ENCODE measurements around the gene CHN2. TPM values are rescaled to one million over a fixed set of nuclear protein-coding genes. Genes with fewer than 3 reads are reported as not detected.
A peak's percentile ranks its signal among the peaks of the same experiment; 100 is the strongest.

CHN2 gene
- total RNA-seq, 1 donor from 2014 or later = 56.5 TPM

- no peak for DNase-seq (ENCODE audit: low spot score)
- ATAC-seq = no peak
Observed at GRCh38 chr7:29418056-29418455, 223.5 kb downstream of the CHN2 start.

GRCh38 chr7:29418651-29419050 is 224.1 kb downstream of the CHN2 start:
- DNase-seq (ENCODE audit: low spot score) (no peak), ATAC-seq (no peak)

- ATAC-seq (no peak), DNase-seq (ENCODE audit: low spot score) (no peak)
Observed at GRCh38 chr7:29420011-29420410, 225.4 kb downstream of the CHN2 start.

GRCh38 chr7:29421010-29421956 is 226.7 kb downstream of the CHN2 start:
- no peak for ATAC-seq
- DNase-seq (ENCODE audit: low spot score) = no peak

GRCh38 chr7:29422829-29423228 is 228.3 kb downstream of the CHN2 start:
- no peak for ATAC-seq
- no peak for DNase-seq (ENCODE audit: low spot score)

- ATAC-seq (no peak), DNase-seq (ENCODE audit: low spot score) (no peak)
Observed at GRCh38 chr7:29424295-29424983, 229.9 kb downstream of the CHN2 start.

GRCh38 chr7:29424984-29425309 is 230.4 kb downstream of the CHN2 start:
- no peak for ATAC-seq
- DNase-seq (ENCODE audit: low spot score) = no peak

- no peak for DNase-seq (ENCODE audit: low spot score)
- ATAC-seq = peak; percentile 56
Observed at GRCh38 chr7:29426587-29426986, 232.0 kb downstream of the CHN2 start.

GRCh38 chr7:29429401-29429800 is 234.8 kb downstream of the CHN2 start:
- peak; percentile 29 for ATAC-seq

GRCh38 chr7:29430279-29430949 is 235.8 kb downstream of the CHN2 start:
- DNase-seq (ENCODE audit: low spot score) = no peak
- no peak for ATAC-seq

More at GRCh38 chr7:29429401-29429800, 234.8 kb downstream of the CHN2 start:
- no peak for DNase-seq (ENCODE audit: low spot score)

GRCh38 chr7:29431686-29432085 is 237.1 kb downstream of the CHN2 start:
- no peak for DNase-seq (ENCODE audit: low spot score)
- ATAC-seq = no peak

GRCh38 chr7:29432721-29433120 is 238.1 kb downstream of the CHN2 start:
- ATAC-seq (no peak), DNase-seq (ENCODE audit: low spot score) (no peak)

- ATAC-seq (peak; percentile 33), DNase-seq (ENCODE audit: low spot score) (no peak)
Observed at GRCh38 chr7:29434380-29434768, 239.8 kb downstream of the CHN2 start.

GRCh38 chr7:29435167-29435566 is 240.6 kb downstream of the CHN2 start:
- no peak for ATAC-seq
- DNase-seq (ENCODE audit: low spot score) = no peak

GRCh38 chr7:29435902-29436301 is 241.3 kb downstream of the CHN2 start:
- DNase-seq (ENCODE audit: low spot score) = no peak
- no peak for ATAC-seq

GRCh38 chr7:29442146-29442545 is 247.6 kb downstream of the CHN2 start:
- DNase-seq (ENCODE audit: low spot score) = no peak
- ATAC-seq = peak; percentile 15

- ATAC-seq = no peak
Observed at GRCh38 chr7:29443552-29443951, 249.0 kb downstream of the CHN2 start.

GRCh38 chr7:29444267-29444666 is 249.7 kb downstream of the CHN2 start:
- ATAC-seq (peak; percentile 22), DNase-seq (ENCODE audit: low spot score) (no peak)

More at GRCh38 chr7:29443552-29443951, 249.0 kb downstream of the CHN2 start:
- DNase-seq (ENCODE audit: low spot score) = no peak

GRCh38 chr7:29445736-29446135 is 251.2 kb downstream of the CHN2 start:
- ATAC-seq (no peak), DNase-seq (ENCODE audit: low spot score) (no peak)

GRCh38 chr7:29447828-29448227 is 253.3 kb downstream of the CHN2 start:
- peak; percentile 16 for ATAC-seq
- DNase-seq (ENCODE audit: low spot score) = no peak

GRCh38 chr7:29449569-29450260 is 255.1 kb downstream of the CHN2 start:
- ATAC-seq (peak; percentile 31), DNase-seq (ENCODE audit: low spot score) (no peak)
